ENCODE results near the gene TRPV6. TPM values are rescaled to one million over a fixed set of nuclear protein-coding genes. Genes with fewer than 3 reads are reported as not detected.

The TRPV6 gene
- total and polyA plus RNA-seq, 2 donors from 2014 or later = 4.4 to 5.5 TPM

- no peak overlapping the region for H3K4me3 ChIP-seq (ENCODE audit: low read length in 3 of 3)
- H3K9ac ChIP-seq (ENCODE audit: low read length in 3 of 3) = no peak overlapping the region
- TF ChIP-seq, protein P1, sequence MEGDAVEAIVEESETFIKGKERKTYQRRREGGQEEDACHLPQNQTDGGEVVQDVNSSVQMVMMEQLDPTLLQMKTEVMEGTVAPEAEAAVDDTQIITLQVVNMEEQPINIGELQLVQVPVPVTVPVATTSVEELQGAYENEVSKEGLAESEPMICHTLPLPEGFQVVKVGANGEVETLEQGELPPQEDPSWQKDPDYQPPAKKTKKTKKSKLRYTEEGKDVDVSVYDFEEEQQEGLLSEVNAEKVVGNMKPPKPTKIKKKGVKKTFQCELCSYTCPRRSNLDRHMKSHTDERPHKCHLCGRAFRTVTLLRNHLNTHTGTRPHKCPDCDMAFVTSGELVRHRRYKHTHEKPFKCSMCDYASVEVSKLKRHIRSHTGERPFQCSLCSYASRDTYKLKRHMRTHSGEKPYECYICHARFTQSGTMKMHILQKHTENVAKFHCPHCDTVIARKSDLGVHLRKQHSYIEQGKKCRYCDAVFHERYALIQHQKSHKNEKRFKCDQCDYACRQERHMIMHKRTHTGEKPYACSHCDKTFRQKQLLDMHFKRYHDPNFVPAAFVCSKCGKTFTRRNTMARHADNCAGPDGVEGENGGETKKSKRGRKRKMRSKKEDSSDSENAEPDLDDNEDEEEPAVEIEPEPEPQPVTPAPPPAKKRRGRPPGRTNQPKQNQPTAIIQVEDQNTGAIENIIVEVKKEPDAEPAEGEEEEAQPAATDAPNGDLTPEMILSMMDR (IDR thresholded peaks at IDR 0.05; ENCODE audit: borderline replicate concordance, extremely low read depth, insufficient read depth) = no peak
- no peaks in the 10 kb centered on the region for H3K27me3 ChIP-seq (ENCODE audit: control insufficient read depth, insufficient read depth, low read length)
- no peak overlapping the region for H3K27ac ChIP-seq (ENCODE audit: low read depth in 2 of 2, low read length in 2 of 2)
- DNase-seq = no peak
- no peaks in the 10 kb centered on the region for H3K36me3 ChIP-seq (ENCODE audit: control insufficient read depth in 2 of 3, insufficient read depth in 3 of 3, low read length in 3 of 3)
- peaks cover 0 to 3% (median 0%) of the 10 kb centered on the region in 3 donors for H3K9me3 ChIP-seq (ENCODE audit: control insufficient read depth in 2 of 3, insufficient read depth in 1 of 3, low read length in 3 of 3)
- intact Hi-C loops (cut with DNase I) = no loop called here
- FAIRE-seq = no peak
- H3K4me1 ChIP-seq (ENCODE audit: control insufficient read depth in 2 of 3, insufficient read depth in 2 of 3, low read depth in 1 of 3, low read length in 3 of 3) = no peaks in the 10 kb centered on the region
Observed at GRCh38 chr7:142822714-142823113, 62.8 kb downstream of the TRPV6 start.

Other genes with a start within 250 kb of the TRPV6 start
- gene PRSS1, start 136.3 kb downstream of the TRPV6 start, total RNA-seq = not detected
- gene PRSS1, start 136.3 kb downstream of the TRPV6 start, polyA plus RNA-seq (ENCODE audit: insufficient read depth, low read depth, low replicate concordance) = not detected
- not detected for gene PRSS2, start 114.8 kb downstream of the TRPV6 start, total RNA-seq
- gene PRSS2, start 114.8 kb downstream of the TRPV6 start, polyA plus RNA-seq (ENCODE audit: insufficient read depth, low read depth, low replicate concordance) = not detected
- 17.4 TPM for gene EPHB6, start 30.7 kb downstream of the TRPV6 start, total RNA-seq
- gene EPHB6, start 30.7 kb downstream of the TRPV6 start, polyA plus RNA-seq (ENCODE audit: insufficient read depth, low read depth, low replicate concordance) = 10.4 TPM
- gene TRPV5, start 48.0 kb upstream of the TRPV6 start, total RNA-seq = 1.4 TPM
- gene TRPV5, start 48.0 kb upstream of the TRPV6 start, polyA plus RNA-seq (ENCODE audit: insufficient read depth, low read depth, low replicate concordance) = 1.3 TPM
- not detected for gene LLCFC1, start 53.7 kb upstream of the TRPV6 start, total RNA-seq
- not detected for gene LLCFC1, start 53.7 kb upstream of the TRPV6 start, polyA plus RNA-seq (ENCODE audit: insufficient read depth, low read depth, low replicate concordance)
- gene KEL, start 76.6 kb upstream of the TRPV6 start, total RNA-seq = 0.28 TPM
- gene KEL, start 76.6 kb upstream of the TRPV6 start, polyA plus RNA-seq (ENCODE audit: insufficient read depth, low read depth, low replicate concordance) = 0.39 TPM
- not detected for gene OR9A2, start 141.4 kb upstream of the TRPV6 start, total RNA-seq
- gene OR9A2, start 141.4 kb upstream of the TRPV6 start, polyA plus RNA-seq (ENCODE audit: insufficient read depth, low read depth, low replicate concordance) = not detected
- not detected for gene OR6V1, start 166.6 kb upstream of the TRPV6 start, total RNA-seq
- gene OR6V1, start 166.6 kb upstream of the TRPV6 start, polyA plus RNA-seq (ENCODE audit: insufficient read depth, low read depth, low replicate concordance) = not detected
- gene PIP, start 246.3 kb upstream of the TRPV6 start, total RNA-seq = 0.47 TPM
- gene PIP, start 246.3 kb upstream of the TRPV6 start, polyA plus RNA-seq (ENCODE audit: insufficient read depth, low read depth, low replicate concordance) = not detected